TTC549 (cell line): ENCODE results near the gene POLD4.

Experiments used
- FAIRE-seq: peaks from 2 replicates; lab custom pipeline; 2012; peaks lifted over from hg19 to GRCh38; lab: Jason Lieb, UNC

Gene POLD4

GRCh38 chr11:67370351-67371076 is 17.2 kb upstream of the POLD4 start:
- no peak for FAIRE-seq

GRCh38 chr11:67369801-67370284 is 16.5 kb upstream of the POLD4 start:
- FAIRE-seq: no peak

- no peak for FAIRE-seq
These were observed 15.9 kb upstream of the POLD4 start for GRCh38 chr11:67369275-67369674.

- FAIRE-seq: no peak
These were observed 15.3 kb upstream of the POLD4 start for GRCh38 chr11:67368621-67369020.

- no peak for FAIRE-seq
These were observed 14.4 kb upstream of the POLD4 start for GRCh38 chr11:67367761-67368227.

- no peak for FAIRE-seq
These were observed 13.8 kb upstream of the POLD4 start for GRCh38 chr11:67366961-67367760.

GRCh38 chr11:67366546-67366945 is 13.2 kb upstream of the POLD4 start:
- no peak for FAIRE-seq

GRCh38 chr11:67365736-67366444 is 12.5 kb upstream of the POLD4 start:
- no peak for FAIRE-seq

GRCh38 chr11:67364783-67365722 is 11.7 kb upstream of the POLD4 start:
- FAIRE-seq: no peak

- FAIRE-seq: no peak
These were observed 10.8 kb upstream of the POLD4 start for GRCh38 chr11:67364169-67364568.

- FAIRE-seq: no peak
These were observed 4.7 kb upstream of the POLD4 start for GRCh38 chr11:67357831-67358670.

GRCh38 chr11:67356864-67357561 is 3.7 kb upstream of the POLD4 start:
- FAIRE-seq: no peak

GRCh38 chr11:67356387-67356863 is 3.1 kb upstream of the POLD4 start:
- FAIRE-seq: no peak

- FAIRE-seq: no peak
These were observed 2.5 kb upstream of the POLD4 start for GRCh38 chr11:67355794-67356386.

- FAIRE-seq: no peak
These were observed 1.9 kb upstream of the POLD4 start for GRCh38 chr11:67355023-67355793.

GRCh38 chr11:67354075-67355022 is 1.0 kb upstream of the POLD4 start:
- FAIRE-seq: no peak

- FAIRE-seq: no peak
These were observed 615 bp downstream of the POLD4 start for GRCh38 chr11:67352546-67353316.
